ENCODE data around the gene SMIM14.
"Not testable (repeated sequence)": the region's sequence is repeated elsewhere in the genome, so short reads cannot be mapped to it uniquely, and the experiment has no call there.

SMIM14 gene

DNA sequence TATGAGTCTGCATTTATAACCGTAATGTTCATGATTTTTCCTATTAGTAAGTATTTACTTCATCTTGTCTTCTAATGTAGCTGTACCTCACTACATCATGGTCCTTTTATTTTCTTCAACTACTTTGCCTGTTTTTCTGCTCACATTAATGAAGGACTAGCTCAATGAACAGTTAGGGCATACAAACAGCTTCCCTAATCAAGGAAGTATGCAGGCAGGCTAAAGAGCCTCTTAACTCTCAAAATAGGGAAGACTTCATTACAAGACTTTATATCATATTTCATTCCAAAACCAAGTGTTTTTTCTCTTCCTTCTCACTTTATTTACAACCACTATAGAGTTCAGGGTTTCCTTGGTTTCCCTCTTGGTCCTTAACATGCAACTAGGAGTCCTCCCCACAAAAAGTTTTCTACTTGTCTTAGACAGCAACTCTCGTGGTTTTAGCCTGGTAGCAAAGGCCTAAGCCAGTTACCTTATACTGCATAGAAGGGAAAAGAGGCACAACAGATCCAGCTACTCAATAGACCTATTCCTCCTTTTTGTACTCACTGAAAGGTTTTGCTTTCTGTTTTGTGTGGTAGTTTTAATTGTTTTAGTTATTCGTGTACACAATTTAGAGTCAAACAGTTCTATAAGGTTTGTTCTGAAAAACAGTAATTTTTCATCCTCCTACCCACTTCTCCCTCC lies 40.8 kb downstream of the SMIM14 start:
- DNase-seq (ENCODE audit: low read depth in 2 of 2) = no peak

DNA sequence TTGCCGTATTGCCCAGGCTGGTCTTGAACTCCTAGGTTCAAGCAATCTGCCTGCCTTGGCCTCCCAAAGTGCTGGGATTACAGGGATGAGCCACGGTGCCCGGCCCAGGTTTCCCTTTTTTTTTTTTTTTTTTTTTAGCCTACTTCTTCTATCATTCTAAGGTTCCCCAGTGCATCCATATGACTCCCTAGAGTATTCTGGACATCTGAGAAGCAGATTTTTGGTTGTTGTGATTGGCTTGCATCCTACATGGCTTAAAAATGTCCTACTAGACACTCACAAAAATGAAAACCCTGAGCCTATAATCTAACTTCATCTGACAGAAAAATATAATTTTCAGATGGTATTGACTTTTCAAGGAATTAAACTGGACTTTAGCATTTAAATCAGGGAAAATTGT lies 41.7 kb downstream of the SMIM14 start:
- no peak for DNase-seq (ENCODE audit: low read depth in 2 of 2)

DNA sequence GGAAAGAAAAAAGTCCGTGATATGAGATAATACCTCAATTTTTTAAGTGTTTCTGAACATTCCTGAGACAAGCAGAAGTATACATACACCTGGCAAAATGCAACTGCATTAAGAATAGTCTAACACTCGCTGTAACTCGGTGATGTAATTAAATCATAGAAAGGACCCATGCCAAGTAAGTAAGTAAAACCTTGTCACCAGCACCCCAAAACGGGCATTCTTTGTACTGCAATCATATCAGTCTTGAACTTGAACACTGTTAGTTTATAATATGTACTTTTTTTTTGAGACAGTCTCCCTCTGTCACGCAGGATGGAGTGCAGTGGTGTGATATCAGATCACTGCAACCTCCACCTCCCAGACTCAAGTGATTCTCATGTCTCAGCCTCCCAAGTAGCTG lies 47.4 kb downstream of the SMIM14 start:
- DNase-seq (ENCODE audit: low read depth in 2 of 2) = no peak

DNA sequence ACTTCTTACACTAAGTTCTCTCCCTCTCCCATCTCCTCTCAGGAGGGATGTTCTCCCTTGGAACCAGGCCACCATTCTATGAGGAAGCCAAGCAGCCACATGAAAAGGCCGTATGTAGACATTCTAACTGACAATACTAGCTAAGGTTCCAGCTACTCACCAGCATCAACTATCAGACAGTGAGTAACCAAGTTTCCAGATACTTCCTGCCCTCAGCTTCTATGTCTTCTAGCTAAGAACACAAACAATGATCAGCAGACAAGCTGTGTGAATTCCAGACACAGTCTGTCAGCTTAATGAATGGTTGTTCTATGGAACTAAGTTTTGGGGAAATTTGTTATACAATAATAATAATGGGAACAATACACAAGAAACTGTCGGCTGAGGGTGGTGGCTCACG lies 50.8 kb downstream of the SMIM14 start:
- peak in 1 of 2 experiments; percentile 4 for DNase-seq (ENCODE audit: low read depth in 2 of 2)

DNA sequence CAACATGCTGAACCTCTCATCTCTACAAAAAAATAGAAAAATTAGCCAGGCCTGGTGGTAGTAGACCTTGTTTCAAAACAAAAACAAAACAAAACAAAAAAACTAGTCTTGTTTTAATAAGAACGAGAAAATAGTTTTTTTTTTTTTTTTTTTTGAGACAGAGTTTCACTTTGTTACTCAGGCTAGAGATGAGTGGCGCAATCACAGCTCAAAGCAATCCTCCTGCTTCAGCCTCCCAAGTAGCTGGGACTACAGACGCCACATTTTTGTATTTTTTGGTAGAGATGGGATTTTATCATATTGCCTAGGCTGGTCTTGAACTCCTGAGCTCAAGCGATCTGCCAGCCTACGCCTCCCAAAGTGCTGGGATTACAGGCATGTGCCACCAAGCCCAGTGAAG lies 63.7 kb downstream of the SMIM14 start:
- DNase-seq (ENCODE audit: low read depth in 2 of 2) = no peak

DNA sequence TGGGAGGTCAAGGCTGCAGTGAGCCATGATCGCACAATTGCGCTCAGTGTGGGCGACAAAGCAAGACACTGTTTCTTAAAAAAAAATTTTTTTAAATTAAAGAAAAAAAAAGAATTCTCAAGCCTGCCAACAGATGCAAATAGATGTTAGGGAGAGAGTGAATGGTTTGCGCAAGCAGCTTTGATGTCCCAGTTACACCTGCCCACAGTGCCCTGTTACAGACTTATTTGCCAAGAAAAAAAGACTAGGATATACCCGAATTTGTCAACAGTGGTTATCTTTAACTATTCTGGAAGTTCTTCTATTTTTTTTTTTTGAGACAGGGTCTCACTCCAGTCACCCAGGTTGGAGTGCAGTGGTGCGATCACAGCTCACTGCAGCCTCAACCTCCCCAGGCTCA lies 67.2 kb downstream of the SMIM14 start:
- no peak for DNase-seq (ENCODE audit: low read depth in 2 of 2)

DNA sequence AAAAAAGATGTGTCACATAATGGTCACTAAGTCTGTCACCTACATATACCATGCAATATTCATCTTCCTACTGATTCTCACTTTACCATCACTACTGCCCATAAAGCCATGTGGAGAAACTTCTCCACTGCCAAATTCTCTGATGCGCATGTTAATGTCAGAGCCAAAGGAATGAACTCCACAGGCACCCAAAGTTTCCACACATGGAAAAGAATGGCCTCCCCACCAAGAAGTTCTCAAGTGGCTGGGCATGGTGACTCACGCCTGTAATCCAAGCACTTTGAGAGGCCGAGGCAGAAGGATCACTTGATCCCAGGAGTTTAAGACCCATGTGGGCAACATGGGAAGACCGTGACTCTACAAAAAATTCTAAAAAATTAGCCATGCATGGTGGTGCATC lies 67.6 kb downstream of the SMIM14 start:
- DNase-seq (ENCODE audit: low read depth in 2 of 2) = no peak

DNA sequence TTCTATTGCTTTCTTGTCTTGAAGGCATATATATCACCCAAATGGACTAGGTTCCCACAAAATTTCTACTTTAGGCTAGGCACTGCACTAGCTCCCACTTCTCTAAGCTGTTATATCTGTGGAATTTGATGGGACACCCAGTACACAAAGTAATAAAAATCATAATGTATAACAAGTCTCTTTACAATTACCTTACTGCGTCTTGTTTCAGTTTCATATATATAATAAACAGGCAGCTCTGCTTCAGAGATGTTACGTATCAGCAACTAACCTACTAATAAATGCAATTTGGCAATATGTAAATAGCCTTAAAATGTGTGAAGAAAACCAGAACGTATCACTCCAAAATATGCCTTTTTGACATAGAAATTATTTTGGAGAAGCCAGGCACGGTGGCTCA lies 69.5 kb downstream of the SMIM14 start:
- no peak for DNase-seq (ENCODE audit: low read depth in 2 of 2)

DNA sequence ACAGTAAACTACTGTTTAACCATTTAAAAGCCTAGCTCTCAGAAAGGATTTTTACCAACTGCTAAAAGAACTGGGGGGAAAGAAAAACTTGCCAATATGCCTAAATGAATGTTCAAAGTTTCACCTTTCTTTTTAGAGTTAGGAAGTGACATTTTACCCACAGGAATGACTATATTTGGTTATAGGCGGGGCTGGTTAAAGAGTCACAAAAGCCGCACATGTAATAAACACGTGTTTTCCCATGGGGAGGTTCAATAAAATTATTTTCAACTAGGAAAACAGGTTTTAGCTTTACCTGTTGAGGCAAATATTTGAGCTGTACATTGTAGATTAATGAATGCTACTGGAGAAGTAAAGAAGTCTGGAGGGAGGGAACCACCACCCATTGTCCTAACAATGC lies 69.9 kb downstream of the SMIM14 start:
- DNase-seq (ENCODE audit: low read depth in 2 of 2) = no peak

DNA sequence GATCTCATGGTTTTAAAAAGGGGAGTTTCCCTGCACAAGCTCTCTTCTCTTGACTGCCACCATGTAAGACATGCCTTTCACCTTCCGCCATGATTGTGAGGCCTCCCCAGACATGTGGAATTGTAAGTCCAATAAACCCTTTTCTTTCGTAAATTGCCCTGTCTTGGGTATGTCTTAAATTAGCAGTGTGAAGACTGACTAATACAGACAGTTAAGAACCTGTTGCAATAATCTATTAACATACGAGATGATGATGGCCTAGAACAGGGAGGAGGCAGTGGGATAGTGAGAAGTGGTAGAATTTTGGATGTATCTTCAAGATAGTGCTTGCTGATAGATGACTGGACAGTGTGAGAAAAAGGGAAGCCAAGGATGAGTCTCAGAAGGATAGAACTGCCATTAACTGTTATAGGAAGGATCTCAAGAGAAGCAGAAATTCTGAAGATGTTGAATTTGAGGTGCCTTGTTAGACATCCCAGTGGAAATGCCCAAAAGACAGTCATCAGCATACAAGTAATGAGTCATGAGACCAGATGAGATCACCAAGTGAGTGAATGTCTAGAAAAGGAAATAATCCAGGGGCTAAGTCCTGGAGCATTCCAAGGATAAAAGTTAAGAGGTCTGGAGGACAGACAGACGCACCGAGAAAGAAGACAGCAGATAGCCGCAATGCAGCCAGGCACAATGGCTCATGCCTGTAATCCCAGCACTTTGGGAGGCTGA lies 72.6 kb downstream of the SMIM14 start:
- DNase-seq (ENCODE audit: low read depth in 2 of 2) = peak; percentile 48 to 49

DNA sequence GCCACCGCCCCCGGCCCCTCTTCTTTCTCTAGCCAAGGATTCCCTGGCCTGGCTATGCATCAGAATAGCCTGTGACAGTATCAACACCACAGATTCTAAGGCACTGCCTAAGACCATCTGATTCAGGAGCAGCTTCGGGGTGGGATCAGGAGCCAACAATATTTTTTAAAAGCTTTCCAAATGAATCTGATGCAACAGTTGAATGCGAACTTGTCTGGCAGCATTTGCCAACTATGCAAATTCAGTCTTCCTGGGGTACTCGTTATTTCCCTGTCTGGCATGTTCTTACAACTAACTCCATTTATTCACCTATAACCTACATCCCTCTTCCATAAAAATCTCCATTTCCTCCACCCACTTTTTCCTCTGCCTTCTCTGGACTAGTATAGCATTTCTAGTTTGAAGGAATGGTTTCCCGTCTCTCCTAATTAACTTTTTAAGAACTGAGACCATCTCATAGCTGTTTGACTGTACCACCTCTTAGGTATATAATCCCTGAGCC lies 75.3 kb downstream of the SMIM14 start:
- DNase-seq (ENCODE audit: low read depth in 2 of 2) = no peak

DNA sequence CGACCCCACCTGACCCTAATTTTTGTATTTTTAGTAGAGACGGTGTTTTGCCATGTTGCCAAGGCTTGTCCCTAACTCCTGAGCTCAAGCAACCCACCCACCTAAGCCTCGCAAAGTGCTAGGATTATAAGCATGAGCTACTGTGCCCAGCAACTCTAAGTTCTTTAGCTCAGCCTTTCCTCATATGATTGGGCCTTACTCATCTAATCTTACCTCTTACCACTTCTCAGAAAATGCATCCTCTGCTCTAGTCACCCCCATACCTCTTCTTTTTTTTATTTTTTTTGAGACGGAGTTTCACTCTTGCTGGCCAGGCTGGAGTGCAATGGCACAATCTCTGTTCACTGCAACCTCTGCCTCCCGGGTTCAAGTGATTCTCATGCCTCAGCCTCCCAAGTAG lies 75.9 kb downstream of the SMIM14 start:
- no peak for DNase-seq (ENCODE audit: low read depth in 2 of 2)

DNA sequence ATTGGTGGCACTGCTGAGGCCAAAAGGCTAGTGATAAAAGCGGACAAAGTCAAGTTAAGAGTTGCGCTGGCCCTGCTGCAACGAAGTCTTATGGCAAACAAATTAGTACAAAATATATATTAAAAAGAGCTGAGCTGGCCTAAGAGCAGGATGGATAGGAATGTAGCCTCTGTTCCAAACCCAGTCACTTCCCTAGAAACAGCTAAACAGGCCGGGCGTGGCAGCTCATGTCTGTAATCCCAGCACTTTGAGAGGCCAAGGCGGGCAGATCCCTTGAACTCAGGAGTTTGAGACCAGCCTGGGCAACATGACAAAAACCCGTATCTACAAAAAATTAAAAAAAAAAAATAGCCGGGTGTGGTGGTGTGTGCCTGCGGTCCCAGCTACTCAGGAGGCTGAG lies 79.0 kb downstream of the SMIM14 start:
- no peak for DNase-seq (ENCODE audit: low read depth in 2 of 2)

DNA sequence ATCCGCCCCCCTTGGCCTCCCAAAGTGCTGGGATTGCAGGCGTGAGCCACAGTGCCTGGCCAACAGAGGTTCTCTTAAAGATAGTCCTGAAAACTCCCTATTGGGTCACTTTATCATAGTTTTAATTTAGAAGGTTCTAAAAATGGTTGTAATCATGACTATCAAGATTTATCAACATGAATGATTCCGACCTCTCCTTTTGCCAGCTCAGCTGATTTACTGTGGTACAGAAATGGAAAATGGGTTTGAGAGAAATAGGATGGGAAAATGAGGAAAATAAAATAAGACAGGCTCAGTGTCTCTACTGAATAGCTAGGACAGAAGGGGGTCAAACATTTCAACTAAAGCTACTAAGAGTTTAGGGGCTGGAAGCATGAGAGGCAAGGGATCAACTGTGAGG lies 83.2 kb downstream of the SMIM14 start:
- no peak for DNase-seq (ENCODE audit: low read depth in 2 of 2)

DNA sequence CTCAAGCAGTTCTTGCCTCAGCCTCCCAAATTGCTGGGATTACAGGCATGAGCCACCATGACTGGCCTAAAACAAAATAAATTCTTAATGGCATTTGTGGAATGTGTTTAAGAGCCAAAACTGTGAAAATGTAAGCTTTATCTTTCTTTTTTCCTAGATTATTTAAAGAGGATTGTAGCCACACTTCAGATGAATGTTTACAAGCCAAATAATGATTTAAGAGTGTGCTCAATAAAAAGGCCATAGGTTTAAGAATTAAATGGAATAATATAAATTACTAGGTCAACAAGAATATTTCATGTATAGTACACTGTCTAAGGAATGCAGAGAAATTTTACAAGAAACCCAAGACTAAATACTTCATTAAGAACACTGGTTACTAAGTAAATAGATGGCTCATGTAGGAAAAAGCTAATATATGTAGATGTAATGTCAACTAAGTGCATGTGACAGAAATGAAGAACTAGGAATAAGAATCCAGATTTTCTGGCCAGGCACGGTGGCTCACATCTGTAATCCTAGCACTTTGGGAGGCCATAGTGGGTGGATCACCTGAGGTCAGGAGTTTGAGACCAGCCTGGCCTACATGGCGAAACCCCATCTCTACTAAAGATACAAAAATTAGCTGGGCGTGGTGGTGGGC lies 90.1 kb downstream of the SMIM14 start:
- no peak for DNase-seq (ENCODE audit: low read depth in 2 of 2)

DNA sequence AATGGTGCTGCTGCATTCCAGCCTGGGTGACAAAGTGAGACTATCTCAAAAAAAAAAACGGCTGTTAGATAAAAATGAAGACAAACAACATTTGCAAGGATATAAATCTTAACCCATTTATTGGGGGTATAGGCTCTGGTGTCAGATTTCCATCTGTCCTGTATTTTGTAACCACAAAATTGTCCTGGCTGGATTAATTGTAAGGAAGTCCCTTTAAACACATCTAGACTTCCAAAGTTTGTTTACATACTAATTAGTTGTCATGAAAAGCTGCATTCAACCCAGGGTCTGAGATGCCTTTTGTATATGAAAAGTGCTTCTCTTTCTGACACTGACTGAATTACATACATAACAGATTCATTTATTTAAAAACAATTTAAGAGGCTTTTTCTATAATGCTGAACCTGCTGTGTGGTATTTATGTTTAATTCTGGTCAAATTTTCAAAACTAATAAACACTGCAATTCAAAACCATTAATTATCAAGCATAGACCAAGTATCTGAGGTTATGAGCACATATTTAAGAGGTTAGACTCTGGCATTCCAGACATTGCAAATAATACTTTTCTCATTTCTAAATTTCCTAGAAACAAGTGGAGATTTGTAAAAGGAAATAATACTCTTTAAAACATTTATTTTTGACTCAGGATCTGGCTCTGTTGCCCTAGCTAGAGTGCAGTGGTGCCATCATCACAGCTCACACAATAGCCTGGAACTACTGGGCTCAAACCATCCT lies 93.9 kb downstream of the SMIM14 start:
- no peak for DNase-seq (ENCODE audit: low read depth in 2 of 2)

DNA sequence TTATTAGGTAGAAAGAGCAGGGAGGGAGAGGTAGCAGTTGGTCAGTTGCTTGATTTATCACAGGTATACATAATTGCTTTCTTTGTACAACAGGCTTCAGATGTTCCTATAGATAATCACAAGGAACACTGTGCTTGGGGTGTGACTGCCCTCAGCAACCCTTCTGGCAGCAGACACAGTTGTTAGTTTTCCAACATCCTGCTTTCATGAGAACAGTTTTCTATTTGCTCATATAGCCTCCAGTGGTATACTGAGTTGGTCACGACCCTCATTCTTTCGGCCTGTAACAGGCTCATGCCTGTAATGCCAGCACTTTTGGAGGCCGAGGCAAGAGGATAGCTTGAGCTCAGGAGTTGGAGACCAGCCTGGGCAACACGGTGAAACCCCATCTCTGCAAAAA lies 94.6 kb downstream of the SMIM14 start:
- not testable (repeated sequence) for DNase-seq (ENCODE audit: low read depth in 2 of 2)

DNA sequence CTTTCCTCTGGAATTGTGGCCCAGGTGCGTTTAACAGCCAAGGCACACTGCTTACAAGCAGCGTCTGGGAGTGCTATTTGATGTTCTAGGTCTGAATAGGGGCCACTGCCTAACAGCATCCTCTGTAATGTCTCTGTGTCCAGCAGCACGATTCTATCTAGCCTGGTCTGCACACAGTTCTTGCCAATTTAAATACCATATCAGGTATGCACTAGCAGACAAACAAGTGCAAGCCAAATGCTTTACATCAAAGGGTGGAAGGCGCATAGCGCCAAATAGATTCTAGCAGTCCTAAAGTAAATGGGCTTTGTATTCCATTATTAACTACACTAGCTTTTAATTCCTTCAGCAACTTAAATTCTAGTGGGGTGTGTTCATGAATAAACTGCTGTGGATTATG lies 95.6 kb downstream of the SMIM14 start:
- no peak for DNase-seq (ENCODE audit: low read depth in 2 of 2)

DNA sequence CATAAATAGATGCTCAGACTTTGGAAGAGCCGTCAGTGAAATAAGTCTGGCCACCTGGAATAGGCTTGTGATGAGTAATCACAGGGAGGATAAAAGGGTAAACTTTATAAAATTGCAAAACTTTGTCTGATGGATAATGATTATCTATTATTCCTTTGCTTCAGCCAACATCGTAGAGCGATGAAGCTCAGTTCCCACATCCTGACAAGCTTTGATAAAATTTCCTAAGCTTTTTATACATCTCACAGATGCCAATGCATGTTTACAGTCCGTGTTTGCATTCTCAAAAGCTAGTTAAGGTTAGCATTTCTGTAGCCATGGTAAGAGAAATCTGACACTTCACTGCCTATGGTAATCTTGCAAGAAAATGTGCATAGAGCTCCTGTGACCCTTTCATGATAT lies 96.1 kb downstream of the SMIM14 start:
- no peak for DNase-seq (ENCODE audit: low read depth in 2 of 2)

DNA sequence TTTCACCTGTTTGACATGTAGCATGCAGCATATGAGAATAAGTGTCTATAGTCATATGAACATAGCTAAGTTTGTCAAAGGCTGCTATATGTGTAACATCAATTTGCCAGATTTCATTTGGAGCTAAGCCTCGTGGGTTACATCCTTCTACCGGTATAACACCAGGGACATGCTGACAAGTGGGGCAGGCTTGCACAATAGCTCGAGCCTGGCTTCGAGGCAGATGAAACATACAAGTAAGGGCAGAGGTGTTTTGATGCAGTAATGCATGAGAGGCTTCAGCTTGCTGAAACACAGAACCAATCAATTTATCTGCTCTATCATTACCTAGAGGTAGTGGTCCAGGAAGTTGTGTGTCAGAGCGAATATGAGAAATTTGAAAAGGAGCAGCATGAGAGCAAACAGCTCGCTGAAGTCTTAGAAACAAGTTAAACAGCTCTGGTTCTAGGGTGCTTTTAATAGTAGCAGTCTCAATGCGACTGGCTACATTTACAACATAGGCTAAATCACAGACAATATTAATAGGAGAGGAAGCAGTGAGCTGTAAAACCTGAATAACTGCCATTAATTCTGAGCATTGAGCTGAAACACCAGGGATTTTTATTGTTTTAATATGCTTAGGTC lies 96.6 kb downstream of the SMIM14 start:
- no peak for DNase-seq (ENCODE audit: low read depth in 2 of 2)

DNA sequence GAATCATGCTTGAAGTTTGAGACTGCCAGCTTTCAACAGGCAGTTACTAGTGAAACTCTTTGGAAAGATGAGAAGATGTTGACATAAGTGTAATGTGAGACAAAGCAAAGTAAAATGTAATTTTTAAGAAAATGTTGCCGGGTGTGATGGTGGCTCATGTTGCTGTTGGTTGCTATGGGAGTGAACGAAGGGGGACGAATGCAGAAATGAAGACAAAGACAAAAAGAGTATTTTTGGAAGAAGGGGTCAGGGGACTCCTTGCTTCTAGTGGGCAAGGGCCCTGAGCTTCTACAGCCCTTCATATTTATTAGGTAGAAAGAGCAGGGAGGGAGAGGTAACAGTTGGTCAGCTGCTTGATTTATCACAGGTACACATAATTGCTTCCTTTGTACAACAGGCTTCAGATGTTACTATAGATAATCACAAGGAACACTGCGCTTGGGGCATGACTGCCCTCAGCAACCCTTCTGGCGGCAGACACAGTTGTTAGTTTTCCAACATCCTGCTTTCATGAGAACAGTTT lies 99.5 kb downstream of the SMIM14 start:
- DNase-seq (ENCODE audit: low read depth in 2 of 2) = no peak

DNA sequence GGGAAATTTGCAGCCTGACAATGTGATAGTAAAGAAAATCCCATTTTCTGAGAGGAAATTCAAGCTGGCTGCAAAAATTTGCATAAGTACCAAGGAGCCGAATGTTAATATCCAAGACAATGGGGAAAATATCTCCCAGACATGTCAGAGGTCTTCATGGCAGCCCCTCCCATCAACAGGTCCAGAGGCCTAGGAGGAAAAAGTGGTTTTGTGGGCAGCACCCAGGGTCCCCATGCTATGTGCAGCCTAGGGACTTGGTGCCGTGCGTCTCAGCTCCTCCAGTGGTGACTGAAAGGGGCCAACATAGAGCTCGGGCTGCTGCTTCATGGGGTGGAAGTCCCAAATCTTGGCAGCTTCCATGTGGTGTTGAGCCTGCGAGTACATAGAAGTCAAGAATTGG lies 105.1 kb downstream of the SMIM14 start:
- no peak for DNase-seq (ENCODE audit: low read depth in 2 of 2)
